Stimulated activated CD4-positive, alpha-beta T cell treated with anti-CD3 and anti-CD28 coated beads, Interleukin-4, amount 100 ng/mL, for 4 hours (primary cell): Measurements from ENCODE around the gene LMAN1.

Experiments
- DNase-seq, 2 experiments: peaks; one replicate each; pipeline ENCODE4 v3.0.0-alpha.2; 2020

LMAN1 gene

DNA sequence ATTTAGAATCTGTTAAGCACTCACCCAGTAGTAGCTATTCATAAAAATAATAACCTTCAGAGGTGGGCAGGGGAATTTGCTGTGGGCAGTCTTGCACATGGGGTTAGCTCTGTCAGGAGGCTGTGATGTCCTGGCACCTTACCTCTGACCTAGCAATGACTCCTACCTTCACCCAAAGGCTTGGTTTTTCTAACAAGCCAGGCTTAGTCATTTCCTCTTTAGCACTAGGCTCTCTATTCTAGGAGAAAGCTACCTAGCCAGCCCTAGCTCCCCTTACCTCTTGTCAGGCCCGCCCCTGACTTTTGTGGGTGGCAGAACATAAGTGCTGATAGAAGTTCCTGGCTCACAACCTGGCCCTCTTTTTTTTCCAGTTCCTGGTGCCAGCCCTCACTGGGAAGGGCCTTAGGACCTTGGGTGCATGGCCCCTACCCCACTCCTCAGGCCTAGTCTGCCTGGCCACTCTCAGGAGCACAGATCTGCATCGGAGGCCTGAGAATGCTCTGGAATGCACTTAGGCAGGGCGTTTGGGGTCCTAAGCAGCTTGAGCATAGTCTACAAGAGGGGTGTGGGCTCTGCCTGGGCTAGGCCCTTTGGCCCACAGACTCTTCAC, 58.3 kb downstream of the LMAN1 start:
- no peak for DNase-seq

GRCh38 chr18:59298871-59299270, 60.2 kb downstream of the LMAN1 start:
- DNase-seq: no peak

- no peak for DNase-seq
Measured at GRCh38 chr18:59293317-59293716, 65.7 kb downstream of the LMAN1 start.

- no peak for DNase-seq
Measured at GRCh38 chr18:59286341-59286740, 72.7 kb downstream of the LMAN1 start.

DNA sequence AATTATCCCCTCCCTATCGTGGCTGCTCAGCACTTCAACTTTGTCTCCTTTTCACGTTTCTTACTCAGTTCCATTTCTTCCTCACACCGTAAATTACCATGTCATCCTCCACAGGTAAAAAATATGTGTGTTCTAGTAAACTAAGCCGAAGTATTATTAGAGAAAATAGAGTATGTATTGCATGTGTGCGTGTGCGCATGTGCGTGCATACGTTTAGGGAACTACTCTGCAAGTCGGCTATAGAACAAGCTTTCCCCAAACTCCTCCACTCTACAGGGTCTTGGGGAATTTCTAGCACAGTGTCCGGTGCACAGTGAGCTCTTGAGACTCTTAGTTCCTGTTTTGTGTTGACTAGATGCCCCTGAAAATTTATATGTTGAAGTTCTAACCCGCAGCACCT, 76.7 kb downstream of the LMAN1 start:
- no peak for DNase-seq

DNA sequence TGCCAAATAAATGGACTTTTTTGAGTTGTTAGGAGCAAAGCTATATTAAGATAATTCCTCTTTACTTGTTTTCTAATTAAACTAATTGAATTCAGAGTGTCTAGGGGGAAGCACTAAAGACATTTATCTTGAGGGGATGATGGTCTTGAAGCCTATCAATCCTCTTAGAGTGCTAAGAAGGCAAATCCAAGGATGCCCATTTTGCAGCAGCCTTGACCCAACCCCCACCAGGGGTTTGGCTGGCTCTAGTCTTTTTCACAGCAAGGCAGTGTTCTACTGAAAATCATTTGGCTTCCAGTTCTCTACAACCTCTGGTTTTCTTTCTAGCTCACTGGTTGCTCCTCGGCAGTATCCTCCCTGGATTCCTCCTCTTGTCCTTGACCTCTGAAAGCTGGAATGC, 79.3 kb downstream of the LMAN1 start:
- no peak for DNase-seq

- no peak for DNase-seq
Measured at GRCh38 chr18:59279193-59279592, 79.9 kb downstream of the LMAN1 start.

DNA sequence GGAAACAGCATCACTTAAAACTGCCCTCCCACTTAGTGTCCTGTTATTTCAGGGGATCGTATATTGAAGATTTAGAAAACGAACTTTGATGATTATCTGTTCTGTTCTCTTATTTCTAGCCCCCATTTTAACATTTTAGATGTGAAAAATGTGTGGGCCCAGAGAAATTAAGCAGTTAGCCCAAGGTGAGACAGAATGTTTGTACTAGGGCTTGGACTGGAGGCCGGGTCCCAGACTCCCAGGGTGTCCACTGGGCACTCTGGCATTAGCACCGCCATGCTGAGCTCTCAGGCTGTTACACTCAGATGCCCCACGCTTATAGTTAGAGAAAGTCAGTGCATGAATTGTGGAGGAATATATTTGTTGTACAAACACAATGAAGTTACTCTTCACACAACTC, 80.3 kb downstream of the LMAN1 start:
- DNase-seq: no peak
